Measurements from ENCODE around the gene DMRTA1.

GRCh38 chr9:22427226-22427880 is 19.3 kb upstream of the DMRTA1 start:
- TF ChIP-seq CREB1 (IDR thresholded peaks at IDR 0.05; ENCODE audit: low read depth) (no peak), EP300 (IDR thresholded peaks at IDR 0.05; ENCODE audit: borderline replicate concordance in 1 of 2, control insufficient read depth in 1 of 2, low read depth in 2 of 2, low read length in 2 of 2) (no peak), CTCF (IDR thresholded peaks at IDR 0.05 in 2 of 3, conservative IDR thresholded peaks at IDR 0.05 in 1 of 3; ENCODE audit: control insufficient read depth in 2 of 3, extremely low read depth in 1 of 3, insufficient read depth in 1 of 3, low read depth in 3 of 3, low read length in 3 of 3) (no peak), SP1 (IDR thresholded peaks at IDR 0.05; ENCODE audit: low read depth, low read length) (no peak), EZH2 (IDR thresholded peaks at IDR 0.05; ENCODE audit: borderline replicate concordance, control insufficient read depth, low read depth, low read length) (no peak), ZSCAN29 (IDR thresholded peaks at IDR 0.05) (no peak), ZNF274 (IDR thresholded peaks at IDR 0.05; ENCODE audit: insufficient read depth, insufficient read length) (no peak), MAX (IDR thresholded peaks at IDR 0.05; ENCODE audit: low read depth, low read length) (no peak), WRNIP1 (IDR thresholded peaks at IDR 0.05; ENCODE audit: borderline replicate concordance, low read depth, low read length) (no peak), MXI1 (IDR thresholded peaks at IDR 0.05; ENCODE audit: low read depth, low read length) (no peak), LARP7 (IDR thresholded peaks at IDR 0.05) (no peak)

All from GM12878 (cell line).